GM19351 (cell line): ENCODE results near the gene NKAPD1.
"Not testable (repeated sequence)": the region's sequence is repeated elsewhere in the genome, so short reads cannot be mapped to it uniquely, and the experiment has no call there.

Source experiments
- ATAC-seq: cut with Tn5 transposase; IDR thresholded peaks from one replicate; pipeline ENCODE4 v1.9.1; 2021; ENCODE audit warnings: mild to moderate bottlenecking, moderate library complexity; ENCODE audit not compliant: unreplicated experiment

The NKAPD1 gene

DNA sequence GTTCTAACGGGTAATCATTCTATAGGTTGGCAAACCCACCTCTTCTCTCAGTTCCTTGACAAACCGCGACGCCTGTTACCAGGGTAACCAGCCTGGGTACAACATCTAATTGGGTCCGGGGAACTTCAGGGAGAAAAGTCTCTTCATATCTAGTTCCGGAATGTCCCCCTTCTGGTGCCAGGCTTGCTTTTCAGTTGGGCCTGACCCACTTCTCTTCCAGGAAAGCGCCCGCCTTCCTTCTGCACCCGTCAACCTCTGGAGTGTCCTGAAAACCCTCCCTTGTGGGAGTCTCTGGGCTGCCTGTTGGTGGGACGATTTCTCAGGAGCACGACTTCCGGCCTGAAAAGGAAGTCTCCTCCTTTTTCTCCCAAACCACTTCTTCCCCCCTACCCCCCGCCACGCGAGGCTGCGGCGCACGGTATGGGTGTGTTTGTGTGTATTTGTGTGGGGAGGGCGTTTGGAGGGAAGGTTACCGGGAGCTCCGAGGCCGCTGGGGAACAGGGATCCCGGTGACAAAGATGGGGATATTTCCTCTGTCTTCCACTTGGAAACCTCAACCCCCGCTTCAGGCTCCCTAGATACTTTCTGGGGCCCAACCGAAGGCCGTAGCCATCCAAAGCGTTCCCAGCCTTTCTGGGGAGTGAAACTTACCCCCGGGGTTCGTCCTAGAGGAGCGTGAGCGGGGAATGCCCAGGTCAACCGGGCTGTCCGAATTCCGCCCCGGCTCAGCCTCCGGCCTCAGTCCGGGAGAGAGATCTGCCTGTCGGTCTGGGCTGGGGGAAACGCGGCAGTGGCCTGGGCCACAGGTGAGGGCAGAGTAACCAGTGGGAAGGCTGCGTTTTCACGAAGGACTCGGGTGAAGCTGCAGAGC lies at the start of gene NKAPD1, which contains the start of gene PIH1D2:
NKAPD1 (plus strand) TSS at position 359 of the 871 bp plus-strand sequence. CDS start 1,276 bp downstream, outside the sequence.
PIH1D2 (minus strand) TSS at position 77 of the 871 bp plus-strand sequence. CDS start 843 bp downstream, outside the sequence.
- peak; percentile 94 for ATAC-seq

DNA sequence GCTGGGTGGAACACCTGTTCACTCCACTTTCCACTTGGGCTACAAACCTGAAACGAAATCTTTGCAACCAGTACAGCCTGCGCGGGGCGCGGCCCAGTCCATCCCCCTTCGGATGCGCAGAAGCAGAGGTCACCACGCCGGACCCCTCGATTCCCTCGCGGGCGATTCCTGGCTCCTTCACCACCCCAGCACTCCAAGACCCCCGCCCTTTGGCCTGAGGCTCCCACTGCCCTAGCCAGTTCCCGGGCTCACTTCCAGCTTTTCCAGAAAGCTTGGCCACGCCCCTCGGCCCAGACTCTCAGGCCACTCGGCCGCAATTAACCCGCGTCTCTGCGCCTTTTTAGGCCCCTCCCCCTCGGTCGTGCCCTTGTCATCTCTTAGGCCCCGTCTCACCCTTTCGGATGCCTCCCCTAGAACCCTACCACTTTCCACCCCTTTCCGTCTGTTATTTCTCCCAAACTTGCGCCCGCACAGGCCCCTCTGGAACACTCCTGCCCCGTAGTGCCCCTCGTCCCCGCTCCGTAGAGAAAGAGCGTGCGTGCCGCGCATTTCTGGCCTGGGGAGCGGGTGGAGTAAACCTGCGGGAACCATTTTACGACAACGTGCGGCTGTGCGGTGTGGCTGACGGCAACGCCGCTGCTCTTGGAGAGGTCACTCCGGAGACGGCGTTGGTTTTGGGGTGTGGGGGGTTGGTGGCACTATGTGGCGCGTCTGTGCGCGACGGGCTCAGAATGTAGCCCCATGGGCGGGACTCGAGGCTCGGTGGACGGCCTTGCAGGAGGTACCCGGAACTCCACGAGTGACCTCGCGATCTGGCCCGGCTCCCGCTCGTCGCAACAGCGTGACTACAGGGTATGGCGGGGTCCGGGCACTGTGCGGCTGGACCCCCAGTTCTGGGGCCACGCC lies 49.1 kb upstream of the NKAPD1 start, which contains the start of gene DLAT:
DLAT (plus strand) TSS at position 636 of the 906 bp plus-strand sequence; CDS start at position 701, 65 bp downstream.
- ATAC-seq = peak; percentile 71

DNA sequence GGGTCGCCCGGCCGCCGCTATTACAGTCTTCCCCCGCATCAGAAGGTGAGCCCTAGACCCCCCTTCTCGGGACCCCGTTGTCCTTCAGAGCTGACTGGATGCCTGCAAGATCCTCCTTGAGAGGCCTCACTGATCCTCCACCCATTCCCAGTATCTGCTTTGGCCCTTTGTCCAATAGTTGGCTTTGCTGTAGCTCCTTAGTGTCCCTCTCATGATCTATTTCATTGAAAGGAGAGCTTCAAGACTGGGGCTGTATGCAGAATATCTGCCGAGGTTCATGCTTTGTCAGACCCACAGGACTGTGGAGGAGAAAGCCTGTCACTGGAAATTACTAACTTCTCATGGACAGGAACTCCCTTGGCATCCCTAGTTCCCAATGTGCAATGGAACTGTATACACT lies 48.4 kb upstream of the NKAPD1 start:
- no peak for ATAC-seq

DNA sequence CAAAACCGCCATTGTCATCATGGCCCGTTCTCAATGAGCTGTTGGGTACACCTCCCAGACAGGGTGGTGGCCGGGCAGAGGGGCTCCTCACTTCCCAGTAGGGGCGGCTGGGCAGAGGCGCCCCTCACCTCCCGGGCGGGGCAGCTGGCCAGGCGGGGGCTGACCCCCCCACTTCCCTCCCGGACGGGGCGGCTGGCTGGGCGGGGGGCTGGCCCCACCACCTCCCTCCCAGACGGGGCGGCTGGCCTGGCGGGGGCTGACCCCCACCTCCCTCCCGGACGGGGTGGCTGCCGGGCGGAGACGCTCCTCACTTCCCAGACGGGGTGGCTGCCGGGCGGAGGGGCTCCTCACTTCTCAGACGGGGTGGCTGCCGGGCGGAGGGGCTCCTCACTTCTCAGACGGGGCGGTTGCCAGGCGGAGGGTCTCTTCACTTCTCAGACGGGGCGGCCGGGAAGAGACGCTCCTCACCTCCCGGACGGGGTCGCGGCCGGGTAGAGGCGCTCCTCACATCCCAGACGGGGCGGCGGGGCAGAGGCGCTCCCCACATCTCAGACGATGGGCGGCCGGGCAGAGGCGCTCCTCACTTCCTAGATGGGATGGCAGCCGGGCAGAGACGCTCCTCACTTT lies 47.2 kb upstream of the NKAPD1 start:
- ATAC-seq = not testable (repeated sequence)

DNA sequence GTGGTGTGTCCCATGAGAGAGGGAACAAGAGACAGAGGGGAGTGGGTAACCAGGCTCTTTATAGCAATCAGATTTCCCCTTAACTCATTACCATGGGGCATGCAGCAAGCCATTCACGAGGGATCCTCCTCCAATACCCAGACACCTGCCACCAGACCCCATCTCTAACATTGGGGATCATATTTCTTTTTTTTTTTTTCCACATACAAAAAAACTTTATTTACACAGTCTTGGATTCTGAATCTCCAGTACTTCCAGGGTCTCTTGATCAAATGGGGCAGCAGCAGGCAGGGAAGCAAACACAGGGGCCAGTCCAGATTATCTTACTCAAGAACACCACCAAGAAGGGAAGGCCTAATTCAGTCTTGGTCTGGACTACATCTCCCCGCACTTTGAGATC lies 44.6 kb upstream of the NKAPD1 start:
- no peak for ATAC-seq

- no peak for ATAC-seq
Observed at GRCh38 chr11:112033902-112034301, 40.2 kb upstream of the NKAPD1 start.

DNA sequence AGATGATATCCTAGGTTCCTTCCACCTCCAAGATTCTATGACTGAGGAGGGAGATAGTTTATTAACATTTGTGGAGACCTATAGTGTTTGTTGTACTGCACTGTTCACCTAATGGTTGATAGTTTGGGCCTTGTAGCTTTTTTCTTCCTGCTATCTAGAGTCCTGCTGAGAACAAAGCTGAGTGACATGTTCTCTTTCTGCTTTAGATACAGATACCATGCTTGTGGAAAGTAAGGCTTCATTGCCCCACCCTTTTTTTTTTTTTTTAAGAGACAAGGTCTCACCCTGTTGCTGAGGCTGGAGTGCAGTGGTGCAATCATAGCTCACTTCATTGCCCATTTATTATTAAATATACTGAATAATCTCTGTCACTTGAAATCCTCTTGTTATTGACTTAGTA lies 36.6 kb upstream of the NKAPD1 start:
- ATAC-seq = no peak

- ATAC-seq = no peak
Observed at GRCh38 chr11:112042161-112042960, 31.7 kb upstream of the NKAPD1 start.

GRCh38 chr11:112042961-112043304 lies 31.2 kb upstream of the NKAPD1 start:
- no peak for ATAC-seq

DNA sequence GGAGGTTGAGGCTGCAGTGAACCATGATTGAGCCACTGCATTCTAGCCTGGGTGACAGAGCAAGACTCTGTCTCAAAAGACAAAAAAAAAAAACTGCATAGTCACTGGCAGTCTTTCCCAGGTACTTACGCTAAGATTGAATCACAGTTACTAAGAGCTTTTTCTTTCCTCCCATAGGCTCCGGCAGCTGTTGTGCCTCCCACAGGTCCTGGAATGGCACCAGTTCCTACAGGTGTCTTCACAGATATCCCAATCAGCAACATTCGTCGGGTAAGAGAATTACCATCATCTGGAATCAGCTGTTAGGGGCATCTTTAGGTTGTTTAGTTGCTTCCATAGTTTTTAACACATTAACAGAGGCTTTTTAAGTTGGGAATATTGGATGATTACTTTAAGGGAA lies 29.1 kb upstream of the NKAPD1 start:
- no peak for ATAC-seq

DNA sequence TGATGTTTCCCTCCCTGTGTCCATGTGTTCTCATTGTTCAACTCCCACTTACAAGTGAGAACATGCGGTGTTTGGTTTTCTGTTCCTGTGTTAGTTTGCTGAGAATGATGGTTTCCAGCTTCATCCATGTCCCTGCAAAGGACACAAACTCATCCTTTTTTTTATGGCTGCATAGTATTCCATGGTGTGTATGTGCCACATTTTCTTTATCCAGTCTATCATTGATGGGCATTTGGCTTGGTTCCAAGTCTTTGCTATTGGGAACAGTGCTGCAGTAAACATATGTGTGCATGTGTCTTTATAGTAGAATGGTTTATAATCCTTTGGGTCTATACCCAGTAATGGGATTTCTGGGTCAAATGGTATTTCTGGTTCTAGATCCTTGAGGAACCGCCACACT lies 27.5 kb upstream of the NKAPD1 start:
- ATAC-seq = not testable (repeated sequence)

DNA sequence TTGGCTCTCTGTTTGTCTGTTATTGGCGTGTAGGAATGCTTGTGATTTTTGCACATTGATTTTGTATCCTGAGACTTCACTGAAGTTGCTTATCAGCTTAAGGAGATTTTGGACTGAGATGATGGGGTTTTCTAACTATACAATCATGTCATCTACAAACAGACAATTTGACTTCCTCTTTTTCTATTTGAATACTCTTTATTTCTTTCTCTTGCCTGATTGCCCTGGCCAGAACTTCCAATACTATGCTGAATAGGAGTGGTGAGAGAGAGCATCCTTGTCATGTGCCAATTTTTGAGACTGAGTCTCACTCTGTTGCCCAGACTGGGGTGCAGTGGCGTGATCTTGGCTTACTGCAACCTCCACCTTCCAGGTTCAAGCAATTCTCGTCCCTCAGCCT lies 25.8 kb upstream of the NKAPD1 start:
- ATAC-seq = not testable (repeated sequence)

DNA sequence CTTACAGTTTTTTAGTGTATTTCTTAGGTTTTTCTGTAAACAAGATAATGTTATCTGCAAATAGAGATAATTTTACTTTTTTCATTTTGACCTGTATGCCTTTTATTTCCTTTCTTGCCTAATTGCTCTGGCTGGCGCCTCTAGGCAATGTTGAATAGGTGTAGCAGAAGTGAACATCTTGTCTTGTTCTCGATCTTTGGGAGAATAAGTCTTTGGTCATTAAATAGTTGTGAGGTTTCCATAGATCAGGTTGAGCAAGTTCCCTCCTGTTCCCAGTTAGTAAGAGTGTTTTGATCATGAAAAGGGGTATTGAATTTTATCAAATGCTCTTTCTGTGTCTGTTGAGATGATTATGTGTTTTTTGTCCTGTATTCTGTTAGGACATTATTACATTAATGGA lies 24.3 kb upstream of the NKAPD1 start:
- no peak for ATAC-seq

DNA sequence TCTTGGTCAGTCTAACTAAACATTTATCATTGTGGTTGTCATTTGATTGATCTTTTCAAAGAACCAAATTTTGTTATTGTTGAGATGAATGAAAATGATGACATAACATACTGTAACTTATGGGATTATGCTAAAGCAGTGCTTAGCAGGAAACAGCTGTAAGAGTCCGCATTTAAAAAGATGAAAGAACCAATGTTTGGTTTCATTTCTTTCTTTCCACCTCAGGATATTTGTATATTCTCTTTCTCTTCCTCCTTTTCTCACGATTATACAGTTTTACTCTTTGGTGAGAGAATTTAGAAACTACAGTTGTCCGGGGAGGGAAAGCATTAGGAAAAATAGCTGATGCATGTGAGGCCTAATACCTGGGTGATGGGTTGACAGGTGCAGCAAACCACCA lies 23.4 kb upstream of the NKAPD1 start:
- ATAC-seq = peak; percentile 88

GRCh38 chr11:112051768-112052167 lies 22.3 kb upstream of the NKAPD1 start:
- ATAC-seq = no peak

- ATAC-seq = no peak
Observed at GRCh38 chr11:112057170-112057569, 16.9 kb upstream of the NKAPD1 start.

- no peak for ATAC-seq
Observed at GRCh38 chr11:112058103-112058502, 16.0 kb upstream of the NKAPD1 start.

DNA sequence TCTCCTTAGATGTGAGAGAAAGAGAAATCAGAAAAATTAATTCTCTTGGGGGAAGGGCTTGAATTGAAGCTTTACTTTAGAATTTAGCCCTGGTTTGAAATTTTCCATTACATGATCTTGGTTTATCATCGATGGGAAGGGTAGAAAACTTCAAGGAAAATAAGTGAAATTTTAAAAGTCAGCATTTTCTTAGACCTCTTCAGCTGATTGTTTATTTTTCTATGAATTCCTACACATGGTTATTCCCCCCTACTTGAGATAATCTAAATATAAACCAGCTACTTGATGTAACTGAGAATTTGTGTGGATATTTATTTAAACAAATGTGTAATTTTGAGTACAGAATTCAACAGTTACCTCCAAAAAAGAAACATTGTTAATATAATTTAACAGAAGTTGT lies 11.2 kb upstream of the NKAPD1 start:
- ATAC-seq = no peak

DNA sequence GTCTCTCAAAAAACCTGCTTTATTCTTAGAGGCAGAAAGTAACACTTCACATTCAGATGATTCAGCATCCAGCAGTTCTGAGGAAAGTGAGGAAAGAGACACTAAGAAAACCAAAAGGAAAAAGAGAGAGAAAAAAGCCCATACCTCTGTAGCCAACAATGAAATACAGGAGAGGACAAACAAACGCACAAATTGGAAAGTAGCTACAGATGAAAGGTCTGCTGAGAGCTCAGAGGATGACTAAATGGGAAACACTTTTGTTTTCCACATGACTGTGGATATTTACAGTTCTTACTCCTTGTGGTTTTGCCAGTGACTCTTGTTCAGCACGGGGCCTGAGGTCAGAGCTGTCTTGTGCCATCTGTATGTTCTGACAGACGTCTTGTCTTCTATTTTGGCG lies 8.6 kb downstream of the NKAPD1 start:
- no peak for ATAC-seq

DNA sequence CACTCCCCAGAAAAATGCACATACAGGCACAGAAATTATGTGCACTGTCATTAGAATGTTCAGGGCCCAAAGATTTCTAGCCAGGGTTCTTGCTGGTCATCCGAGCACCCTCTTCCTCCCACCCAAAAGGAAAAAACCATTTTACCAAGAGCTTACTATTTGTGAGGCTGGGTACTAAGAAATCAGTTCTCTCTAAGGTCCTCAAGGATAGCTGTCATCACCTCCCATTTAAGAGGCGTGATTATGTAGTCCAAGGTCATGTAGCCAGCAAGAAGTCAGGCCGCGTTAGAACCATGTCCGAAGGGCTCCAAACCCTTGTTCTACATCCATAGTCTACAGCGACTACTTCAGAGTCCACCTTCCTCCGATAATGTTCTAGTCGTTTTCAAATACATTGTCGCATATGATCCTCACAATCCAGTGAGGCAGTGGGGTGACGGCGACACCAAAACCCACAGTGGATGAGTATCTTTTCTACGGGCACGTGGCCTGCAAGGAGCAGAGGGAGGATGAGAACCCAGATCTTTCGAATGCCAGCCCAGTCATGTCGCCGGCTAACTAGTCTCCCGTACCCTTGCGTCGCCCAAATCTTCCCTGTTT lies 11.8 kb downstream of the NKAPD1 start:
- peak; percentile 40 for ATAC-seq
